ENCODE data around the gene CDK5.

- TF ChIP-seq CTCF (IDR thresholded peaks at IDR 0.05; ENCODE audit: insufficient read depth, low read length, poor library complexity, severe bottlenecking) (no peak), EZH2phosphoT487 (conservative IDR thresholded peaks at IDR 0.05; ENCODE audit: low read length) (no peak)
Measured at GRCh38 chr7:151057989-151058780, 488 bp upstream of the CDK5 start.
